ENCODE results near the gene FBXO41. TPM values are rescaled to one million over a fixed set of nuclear protein-coding genes. Genes with fewer than 3 reads are reported as not detected.

FBXO41 gene
- total and polyA plus RNA-seq, 9 of the 15 experiments (the other 6 are each of a cell fraction or from before 2014, with no cell fraction given) = 0.21 to 8.2 (median 3.5) TPM

DNA sequence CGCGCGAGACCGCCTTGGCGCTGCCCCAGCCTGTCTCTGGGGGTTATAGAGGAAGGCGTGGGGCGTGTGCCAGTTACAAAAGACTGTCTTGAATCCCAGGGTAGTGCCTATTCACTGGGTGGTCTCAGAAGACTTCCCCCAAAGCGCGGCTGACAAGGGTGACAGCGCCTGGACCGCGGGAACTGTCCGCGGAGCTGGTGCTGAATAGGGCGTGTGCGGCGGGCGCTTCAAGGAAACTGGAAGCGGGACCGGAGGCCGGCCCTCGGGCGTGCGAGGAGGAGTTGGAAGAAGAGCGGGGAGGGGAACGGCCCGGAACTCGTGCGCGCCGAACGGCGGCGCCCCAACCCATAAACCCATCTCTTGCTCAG, 6.8 kb upstream of the FBXO41 start (continued):
- TF ChIP-seq, protein P1, sequence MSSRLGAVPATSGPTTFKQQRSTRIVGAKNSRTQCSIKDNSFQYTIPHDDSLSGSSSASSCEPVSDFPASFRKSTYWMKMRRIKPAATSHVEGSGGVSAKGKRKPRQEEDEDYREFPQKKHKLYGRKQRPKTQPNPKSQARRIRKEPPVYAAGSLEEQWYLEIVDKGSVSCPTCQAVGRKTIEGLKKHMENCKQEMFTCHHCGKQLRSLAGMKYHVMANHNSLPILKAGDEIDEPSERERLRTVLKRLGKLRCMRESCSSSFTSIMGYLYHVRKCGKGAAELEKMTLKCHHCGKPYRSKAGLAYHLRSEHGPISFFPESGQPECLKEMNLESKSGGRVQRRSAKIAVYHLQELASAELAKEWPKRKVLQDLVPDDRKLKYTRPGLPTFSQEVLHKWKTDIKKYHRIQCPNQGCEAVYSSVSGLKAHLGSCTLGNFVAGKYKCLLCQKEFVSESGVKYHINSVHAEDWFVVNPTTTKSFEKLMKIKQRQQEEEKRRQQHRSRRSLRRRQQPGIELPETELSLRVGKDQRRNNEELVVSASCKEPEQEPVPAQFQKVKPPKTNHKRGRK (tag; IDR thresholded peaks at IDR 0.05) = no peak
- TF ChIP-seq ZNF316 (IDR thresholded peaks at IDR 0.05) (no peak), JUNB (CRISPR knock-in tag; conservative IDR thresholded peaks at IDR 0.05) (no peak), STAG1 (CRISPR knock-in tag; IDR thresholded peaks at IDR 0.05; ENCODE audit: borderline replicate concordance) (no peak), ZNF124 (CRISPR knock-in tag; IDR thresholded peaks at IDR 0.05) (no peak), PCBP1 (IDR thresholded peaks at IDR 0.05; ENCODE audit: low read depth, low read length, poor library complexity, severe bottlenecking) (no peak), NFYB (IDR thresholded peaks at IDR 0.05; ENCODE audit: extremely low read depth, insufficient read length) (no peak), SP1 (CRISPR knock-in tag; IDR thresholded peaks at IDR 0.05) (no peak), HDGF (IDR thresholded peaks at IDR 0.05) (no peak), LARP7 (IDR thresholded peaks at IDR 0.05) (no peak), ZC3H11A (IDR thresholded peaks at IDR 0.05; ENCODE audit: low read depth, low read length) (no peak), ZSCAN29 (IDR thresholded peaks at IDR 0.05) (no peak), TEAD2 (tag; IDR thresholded peaks at IDR 0.05) (no peak), ZNF3 (CRISPR knock-in tag; IDR thresholded peaks at IDR 0.05) (no peak)
- TF ChIP-seq, protein P2, sequence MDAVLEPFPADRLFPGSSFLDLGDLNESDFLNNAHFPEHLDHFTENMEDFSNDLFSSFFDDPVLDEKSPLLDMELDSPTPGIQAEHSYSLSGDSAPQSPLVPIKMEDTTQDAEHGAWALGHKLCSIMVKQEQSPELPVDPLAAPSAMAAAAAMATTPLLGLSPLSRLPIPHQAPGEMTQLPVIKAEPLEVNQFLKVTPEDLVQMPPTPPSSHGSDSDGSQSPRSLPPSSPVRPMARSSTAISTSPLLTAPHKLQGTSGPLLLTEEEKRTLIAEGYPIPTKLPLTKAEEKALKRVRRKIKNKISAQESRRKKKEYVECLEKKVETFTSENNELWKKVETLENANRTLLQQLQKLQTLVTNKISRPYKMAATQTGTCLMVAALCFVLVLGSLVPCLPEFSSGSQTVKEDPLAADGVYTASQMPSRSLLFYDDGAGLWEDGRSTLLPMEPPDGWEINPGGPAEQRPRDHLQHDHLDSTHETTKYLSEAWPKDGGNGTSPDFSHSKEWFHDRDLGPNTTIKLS (IDR thresholded peaks at IDR 0.05; ENCODE audit: borderline replicate concordance, low read depth) = no peak
- TF ChIP-seq, protein P3, sequence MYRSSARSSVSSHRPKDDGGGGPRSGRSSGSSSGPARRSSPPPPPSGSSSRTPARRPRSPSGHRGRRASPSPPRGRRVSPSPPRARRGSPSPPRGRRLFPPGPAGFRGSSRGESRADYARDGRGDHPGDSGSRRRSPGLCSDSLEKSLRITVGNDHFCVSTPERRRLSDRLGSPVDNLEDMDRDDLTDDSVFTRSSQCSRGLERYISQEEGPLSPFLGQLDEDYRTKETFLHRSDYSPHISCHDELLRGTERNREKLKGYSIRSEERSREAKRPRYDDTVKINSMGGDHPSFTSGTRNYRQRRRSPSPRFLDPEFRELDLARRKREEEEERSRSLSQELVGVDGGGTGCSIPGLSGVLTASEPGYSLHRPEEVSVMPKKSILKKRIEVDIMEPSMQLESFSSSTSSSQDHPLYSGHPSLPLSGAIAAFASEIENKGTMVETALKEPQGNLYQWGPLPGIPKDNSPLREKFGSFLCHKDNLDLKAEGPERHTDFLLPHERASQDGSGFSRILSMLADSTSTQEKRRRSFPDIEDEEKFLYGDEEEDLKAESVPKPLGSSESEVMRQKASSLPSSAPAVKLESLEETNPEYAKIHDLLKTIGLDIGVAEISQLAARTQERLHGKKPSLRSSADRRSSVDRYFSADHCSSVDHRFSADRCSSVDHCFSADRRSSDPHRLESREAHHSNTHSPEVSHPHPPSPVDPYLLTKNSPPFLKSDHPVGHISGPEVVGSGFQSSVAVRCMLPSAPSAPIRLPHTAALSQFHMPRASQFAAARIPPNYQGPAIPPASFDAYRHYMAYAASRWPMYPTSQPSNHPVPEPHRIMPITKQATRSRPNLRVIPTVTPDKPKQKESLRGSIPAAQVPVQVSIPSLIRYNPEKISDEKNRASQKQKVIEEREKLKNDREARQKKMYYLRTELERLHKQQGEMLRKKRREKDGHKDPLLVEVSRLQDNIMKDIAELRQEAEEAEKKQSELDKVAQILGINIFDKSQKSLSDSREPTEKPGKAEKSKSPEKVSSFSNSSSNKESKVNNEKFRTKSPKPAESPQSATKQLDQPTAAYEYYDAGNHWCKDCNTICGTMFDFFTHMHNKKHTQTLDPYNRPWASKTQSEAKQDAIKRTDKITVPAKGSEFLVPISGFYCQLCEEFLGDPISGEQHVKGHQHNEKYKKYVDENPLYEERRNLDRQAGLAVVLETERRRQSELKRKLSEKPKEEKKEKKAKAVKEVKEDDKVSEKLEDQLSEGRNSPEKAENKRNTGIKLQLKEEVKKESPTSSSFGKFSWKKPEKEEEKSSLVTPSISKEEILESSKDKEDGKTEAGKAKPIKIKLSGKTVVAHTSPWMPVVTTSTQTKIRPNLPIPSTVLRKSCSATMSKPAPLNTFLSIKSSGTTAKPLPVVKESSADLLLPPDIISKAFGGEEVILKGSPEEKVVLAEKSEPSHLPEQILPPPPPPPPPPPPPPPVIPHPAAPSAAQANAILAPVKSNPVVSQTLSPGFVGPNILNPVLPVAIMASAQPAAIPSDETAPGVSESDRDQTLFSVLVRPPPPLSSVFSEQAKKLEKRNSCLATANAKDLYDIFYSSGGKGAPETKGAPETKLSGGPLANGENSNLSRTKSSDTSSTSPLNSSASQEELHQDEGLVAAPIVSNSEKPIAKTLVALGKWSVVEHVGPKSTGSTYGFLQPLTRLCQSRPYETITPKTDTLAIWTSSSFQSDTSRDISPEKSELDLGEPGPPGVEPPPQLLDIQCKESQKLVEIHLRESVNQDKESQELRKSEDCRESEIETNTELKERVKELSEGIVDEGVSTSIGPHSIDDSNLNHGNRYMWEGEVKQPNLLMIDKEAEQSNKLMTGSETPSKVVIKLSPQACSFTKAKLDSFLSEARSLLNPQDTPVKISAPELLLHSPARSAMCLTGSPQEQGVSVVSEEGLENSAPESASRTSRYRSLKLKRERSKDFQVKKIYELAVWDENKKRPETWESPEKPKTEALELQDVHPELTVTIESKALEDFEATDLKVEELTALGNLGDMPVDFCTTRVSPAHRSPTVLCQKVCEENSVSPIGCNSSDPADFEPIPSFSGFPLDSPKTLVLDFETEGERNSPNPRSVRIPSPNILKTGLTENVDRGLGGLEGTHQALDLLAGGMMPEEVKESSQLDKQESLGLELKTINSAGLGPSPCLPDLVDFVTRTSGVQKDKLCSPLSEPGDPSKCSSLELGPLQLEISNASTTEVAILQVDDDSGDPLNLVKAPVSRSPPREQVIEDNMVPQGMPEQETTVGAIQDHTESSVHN (IDR thresholded peaks at IDR 0.05; ENCODE audit: borderline replicate concordance in 1 of 2, low read depth in 1 of 2) = no peak
- TF ChIP-seq, protein P4, sequence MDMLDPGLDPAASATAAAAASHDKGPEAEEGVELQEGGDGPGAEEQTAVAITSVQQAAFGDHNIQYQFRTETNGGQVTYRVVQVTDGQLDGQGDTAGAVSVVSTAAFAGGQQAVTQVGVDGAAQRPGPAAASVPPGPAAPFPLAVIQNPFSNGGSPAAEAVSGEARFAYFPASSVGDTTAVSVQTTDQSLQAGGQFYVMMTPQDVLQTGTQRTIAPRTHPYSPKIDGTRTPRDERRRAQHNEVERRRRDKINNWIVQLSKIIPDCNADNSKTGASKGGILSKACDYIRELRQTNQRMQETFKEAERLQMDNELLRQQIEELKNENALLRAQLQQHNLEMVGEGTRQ (CRISPR knock-in tag; IDR thresholded peaks at IDR 0.05) = no peak
